Loucy (cell line): ENCODE results near the gene OR2T34.

Experiments
- H2AFZ ChIP-seq: fragments of 200-600 bp; sonication (generic); 2 replicates; pipeline ENCODE4 v1.6.0; 2016; ENCODE audit warnings: antibody characterized with exemption, mild to moderate bottlenecking, low read length, moderate library complexity
- H3F3A ChIP-seq: fragments of 200-600 bp; 2 replicates; pipeline ENCODE4 v1.6.0; 2016; ENCODE audit warnings: antibody characterized with exemption, low read depth, mild to moderate bottlenecking
- H3K27me3 ChIP-seq: fragments of 200-600 bp; sonication (generic); 2 replicates; pipeline ENCODE4 v1.6.1; 2014; ENCODE audit warnings: low read length, mild to moderate bottlenecking; ENCODE audit not compliant: insufficient read depth, poor library complexity, severe bottlenecking
- H3K36me3 ChIP-seq: fragments of 200-600 bp; sonication (generic); 2 replicates; pipeline ENCODE4 v1.6.1; 2016; ENCODE audit warnings: low read length; ENCODE audit not compliant: insufficient read depth
- H3K4me1 ChIP-seq: fragments of 200-600 bp; sonication (generic); 2 replicates; pipeline ENCODE4 v1.5.1; 2014; ENCODE audit warnings: low read length, mild to moderate bottlenecking; ENCODE audit not compliant: insufficient read depth, poor library complexity, severe bottlenecking
- H3K4me2 ChIP-seq: fragments of 200-600 bp; sonication (generic); 2 replicates; pipeline ENCODE4 v1.6.0; 2014; ENCODE audit warnings: antibody characterized with exemption, low read length, low read depth, mild to moderate bottlenecking; ENCODE audit not compliant: poor library complexity, severe bottlenecking
- H3K4me3 ChIP-seq: fragments of 200-600 bp; sonication (generic); 2 replicates; pipeline ENCODE4 v1.5.1; 2014; ENCODE audit warnings: low read length, mild to moderate bottlenecking, mixed read lengths; ENCODE audit not compliant: poor library complexity, severe bottlenecking
- H3K79me2 ChIP-seq: fragments of 200-600 bp; sonication (generic); 2 replicates; pipeline ENCODE4 v1.6.1; 2014; ENCODE audit warnings: low read length; ENCODE audit not compliant: insufficient read depth
- H3K9ac ChIP-seq: fragments of 200-600 bp; sonication (generic); 2 replicates; pipeline ENCODE4 v1.6.0; 2014; ENCODE audit warnings: mild to moderate bottlenecking, low read depth, low read length, moderate library complexity; ENCODE audit not compliant: poor library complexity, severe bottlenecking
- H3K9me2 ChIP-seq: fragments of 200-600 bp; sonication (generic); replicated peaks from 2 replicates; pipeline ENCODE4 v1.6.1; 2016; ENCODE audit warnings: low read depth, low read length, mixed read lengths
- H3K9me3 ChIP-seq: fragments of 200-600 bp; sonication (generic); 2 replicates; pipeline ENCODE4 v1.6.1; 2014; ENCODE audit warnings: mild to moderate bottlenecking, antibody characterized with exemption, low read length, low read depth; ENCODE audit not compliant: insufficient read depth
- H4K20me1 ChIP-seq: fragments of 200-600 bp; sonication (generic); 2 replicates; pipeline ENCODE4 v1.6.0; 2014; ENCODE audit warnings: antibody characterized with exemption, low read length, mild to moderate bottlenecking; ENCODE audit not compliant: insufficient read depth, poor library complexity, severe bottlenecking
- CTCF ChIP-seq: fragments of 200-600 bp; sonication (generic); conservative IDR thresholded peaks from 2 replicates; pipeline ENCODE4 v1.5.1; 2014; ENCODE audit warnings: mild to moderate bottlenecking, antibody characterized with exemption, low read length
- EZH2phosphoT487 ChIP-seq: fragments of 200-600 bp; IDR thresholded peaks from 2 replicates; pipeline ENCODE4 v1.6.1; 2018; ENCODE audit warnings: antibody characterized with exemption, mild to moderate bottlenecking, moderate library complexity, borderline replicate concordance

The OR2T34 gene

GRCh38 chr1:248596615-248597014 lies 22.1 kb upstream of the OR2T34 start:
- Histone ChIP-seq H3K4me2 (no peak overlapping the region), H3K9me3 (no peaks in the 10 kb centered on the region; the same call in 1 of the 2 replicates), H3K9ac (no peak overlapping the region), H3K27me3 (no peaks in the 10 kb centered on the region), H3K36me3 (no peaks in the 10 kb centered on the region), H3K9me2 (no peaks in the 10 kb centered on the region), H4K20me1 (no peaks in the 10 kb centered on the region), H3K4me1 (no peaks in the 10 kb centered on the region), H3F3A (no peaks in the 10 kb centered on the region), H3K79me2 (no peaks in the 10 kb centered on the region), H2AFZ (no peak overlapping the region), H3K4me3 (no peak overlapping the region)
- no peak for TF ChIP-seq CTCF

GRCh38 chr1:248593226-248593625 lies 18.7 kb upstream of the OR2T34 start:
- H3K4me1 ChIP-seq, result no peaks in the 10 kb centered on the region
- H3K9me3 ChIP-seq, result no peaks in the 10 kb centered on the region; the same call in 1 of the 2 replicates
- H3K27me3 ChIP-seq, result no peaks in the 10 kb centered on the region

GRCh38 chr1:248592655-248593054 lies 18.1 kb upstream of the OR2T34 start:
- no peak for TF ChIP-seq CTCF
- no peak for TF ChIP-seq EZH2phosphoT487
- H3K4me1 ChIP-seq, result no peaks in the 10 kb centered on the region
- H3K36me3 ChIP-seq, result no peaks in the 10 kb centered on the region
- H3K9me3 ChIP-seq, result no peaks in the 10 kb centered on the region; the same call in 1 of the 2 replicates
- no peaks in the 10 kb centered on the region for H3K27me3 ChIP-seq
- 0 out of 2 replicates have a peak, but pooled peaks cover 5% of the 10 kb centered on the region for H3K9me2 ChIP-seq
- no peaks in the 10 kb centered on the region for H3F3A ChIP-seq
- no peak overlapping the region for H3K9ac ChIP-seq
- no peak overlapping the region for H3K4me3 ChIP-seq
- H3K79me2 ChIP-seq, result no peaks in the 10 kb centered on the region
- H2AFZ ChIP-seq, result no peak overlapping the region
- H3K4me2 ChIP-seq, result no peak overlapping the region
- no peaks in the 10 kb centered on the region for H4K20me1 ChIP-seq

More at GRCh38 chr1:248593226-248593625, 18.7 kb upstream of the OR2T34 start:
- Histone ChIP-seq H3K4me2 (no peak overlapping the region), H3K79me2 (no peaks in the 10 kb centered on the region), H3K9me2 (0 out of 2 replicates have a peak, but pooled peaks cover 5% of the 10 kb centered on the region), H3K36me3 (no peaks in the 10 kb centered on the region), H2AFZ (no peak overlapping the region), H3F3A (no peaks in the 10 kb centered on the region), H4K20me1 (no peaks in the 10 kb centered on the region), H3K9ac (no peak overlapping the region), H3K4me3 (no peak overlapping the region)
- TF ChIP-seq EZH2phosphoT487, result no peak
- TF ChIP-seq CTCF, result no peak
